Endometrial microvascular endothelial cells (primary cell): ENCODE measurements around the gene MAP3K9. TPM values are rescaled to one million over a fixed set of nuclear protein-coding genes. Genes with fewer than 3 reads are reported as not detected.
"Not testable (repeated sequence)": the region's sequence is repeated elsewhere in the genome, so short reads cannot be mapped to it uniquely, and the experiment has no call there.

Experiments used
- in situ Hi-C: cut with HindIII; loops from 2 replicates; pipeline ENCODE4 v1.10.0; 2017; ENCODE audit warnings: low sequenced_read_pairs, low pct_unique_long_range_greater_than_20kb; ENCODE audit errors: inconsistent ontology term
- total RNA-seq: library from RNA; depleted of rRNA; stranded (reverse); fragments of >200 nt; gene quantifications from one replicate; pipeline ENCODE4 v1.2.3, GENCODE V29; 2015; ENCODE audit errors: inconsistent ontology term

MAP3K9 gene
- not detected for total RNA-seq

- in situ Hi-C loops = no loop called here
Measured at GRCh38 chr14:70809225-70810219, at the start of gene MAP3K9. TSS of gene MAP3K9 (minus strand) at chr14:70809513. CDS start at chr14:70809171, 342 bp downstream.

GRCh38 chr14:70858641-70859040 lies 49.3 kb upstream of the MAP3K9 start:
- in situ Hi-C loops = no loop called here

GRCh38 chr14:70857496-70857890 lies 48.2 kb upstream of the MAP3K9 start:
- in situ Hi-C loops = no loop called here

- in situ Hi-C loops = no loop called here
Measured at GRCh38 chr14:70856851-70857495, 47.7 kb upstream of the MAP3K9 start.

GRCh38 chr14:70855486-70855885 lies 46.2 kb upstream of the MAP3K9 start:
- in situ Hi-C loops = no loop called here

GRCh38 chr14:70853658-70854057 lies 44.3 kb upstream of the MAP3K9 start:
- in situ Hi-C loops = not testable (repeated sequence)

- in situ Hi-C loops = no loop called here
Measured at GRCh38 chr14:70847406-70848090, 38.2 kb upstream of the MAP3K9 start.

GRCh38 chr14:70845601-70846000 lies 36.3 kb upstream of the MAP3K9 start:
- in situ Hi-C loops = no loop called here

- in situ Hi-C loops = no loop called here
Measured at GRCh38 chr14:70842851-70843462, 33.6 kb upstream of the MAP3K9 start.

GRCh38 chr14:70838076-70838475 lies 28.8 kb upstream of the MAP3K9 start:
- in situ Hi-C loops = no loop called here

GRCh38 chr14:70836946-70837345 lies 27.6 kb upstream of the MAP3K9 start:
- in situ Hi-C loops = no loop called here

- in situ Hi-C loops = no loop called here
Measured at GRCh38 chr14:70833884-70834283, 24.6 kb upstream of the MAP3K9 start.

GRCh38 chr14:70832561-70833305 lies 23.4 kb upstream of the MAP3K9 start:
- in situ Hi-C loops = no loop called here

- in situ Hi-C loops = no loop called here
Measured at GRCh38 chr14:70830998-70831781, 21.9 kb upstream of the MAP3K9 start.

GRCh38 chr14:70828188-70828587 lies 18.9 kb upstream of the MAP3K9 start:
- in situ Hi-C loops = no loop called here

GRCh38 chr14:70827752-70828151 lies 18.4 kb upstream of the MAP3K9 start:
- in situ Hi-C loops = no loop called here

GRCh38 chr14:70827347-70827746 lies 18.0 kb upstream of the MAP3K9 start:
- in situ Hi-C loops = no loop called here

GRCh38 chr14:70823281-70823680 lies 14.0 kb upstream of the MAP3K9 start:
- in situ Hi-C loops = no loop called here
